DMS153 treated with DMSO at 0.1 percent for 48 hours (cell line): ENCODE data around the gene CLCN4.

ENCODE experiments used
- DNase-seq: peaks from one replicate; lab custom pipeline; 2025; ENCODE audit not compliant: unreplicated experiment; lab: John Stamatoyannopoulos, UW

Gene CLCN4

GRCh38 chrX:10193587-10193986 is 36.8 kb downstream of the CLCN4 start:
- no peak for DNase-seq

- DNase-seq = no peak
These were observed 38.6 kb downstream of the CLCN4 start for GRCh38 chrX:10195425-10195824.

- DNase-seq = no peak
These were observed 39.2 kb downstream of the CLCN4 start for GRCh38 chrX:10195947-10196346.

- DNase-seq = peak; percentile 53
These were observed 40.8 kb downstream of the CLCN4 start for GRCh38 chrX:10197279-10198210.

- no peak for DNase-seq
These were observed 41.5 kb downstream of the CLCN4 start for GRCh38 chrX:10198254-10198653.

- DNase-seq = no peak
These were observed 42.4 kb downstream of the CLCN4 start for GRCh38 chrX:10199212-10199611.

GRCh38 chrX:10203617-10204016 is 46.8 kb downstream of the CLCN4 start:
- no peak for DNase-seq

- no peak for DNase-seq
These were observed 49.5 kb downstream of the CLCN4 start for GRCh38 chrX:10206317-10206716.

- no peak for DNase-seq
These were observed 51.6 kb downstream of the CLCN4 start for GRCh38 chrX:10208281-10208856.

- no peak for DNase-seq
These were observed 52.2 kb downstream of the CLCN4 start for GRCh38 chrX:10208953-10209352.

- DNase-seq = no peak
These were observed 55.6 kb downstream of the CLCN4 start for GRCh38 chrX:10212395-10212794.

GRCh38 chrX:10213716-10214115 is 56.9 kb downstream of the CLCN4 start:
- no peak for DNase-seq

GRCh38 chrX:10216208-10216607 is 59.4 kb downstream of the CLCN4 start:
- DNase-seq = no peak

GRCh38 chrX:10217198-10217597 is 60.4 kb downstream of the CLCN4 start:
- DNase-seq = no peak

- DNase-seq = no peak
These were observed 64.9 kb downstream of the CLCN4 start for GRCh38 chrX:10221651-10222050.

GRCh38 chrX:10223276-10223675 is 66.5 kb downstream of the CLCN4 start:
- no peak for DNase-seq

- DNase-seq = no peak
These were observed 67.0 kb downstream of the CLCN4 start for GRCh38 chrX:10223781-10224180.

- no peak for DNase-seq
These were observed 73.4 kb downstream of the CLCN4 start for GRCh38 chrX:10230222-10230621.

- peak; percentile 2 for DNase-seq
These were observed 74.7 kb downstream of the CLCN4 start for GRCh38 chrX:10231461-10231860.

- DNase-seq = no peak
These were observed 76.4 kb downstream of the CLCN4 start for GRCh38 chrX:10233173-10233572.

GRCh38 chrX:10233696-10234095 is 76.9 kb downstream of the CLCN4 start:
- DNase-seq = no peak

GRCh38 chrX:10235851-10236250 is 79.1 kb downstream of the CLCN4 start:
- DNase-seq = no peak
